ENCODE data around the gene VPS26C. TPM values are rescaled to one million over a fixed set of nuclear protein-coding genes. Genes with fewer than 3 reads are reported as not detected.
"Not testable (repeated sequence)": the region's sequence is repeated elsewhere in the genome, so short reads cannot be mapped to it uniquely, and the experiment has no call there.

The VPS26C gene
- total RNA-seq = 10 to 100 TPM; 35.0 to 43.6 TPM
- long read RNA-seq, transcript VPS26C-201 (8 exons, 3,256 nt) = major isoform, 32 of 54 reads
- long read RNA-seq, partial matches to known transcripts = 7 of 54 reads
- long read RNA-seq, other reads (novel, unspliced or antisense) = 11 of 54 reads

DNA sequence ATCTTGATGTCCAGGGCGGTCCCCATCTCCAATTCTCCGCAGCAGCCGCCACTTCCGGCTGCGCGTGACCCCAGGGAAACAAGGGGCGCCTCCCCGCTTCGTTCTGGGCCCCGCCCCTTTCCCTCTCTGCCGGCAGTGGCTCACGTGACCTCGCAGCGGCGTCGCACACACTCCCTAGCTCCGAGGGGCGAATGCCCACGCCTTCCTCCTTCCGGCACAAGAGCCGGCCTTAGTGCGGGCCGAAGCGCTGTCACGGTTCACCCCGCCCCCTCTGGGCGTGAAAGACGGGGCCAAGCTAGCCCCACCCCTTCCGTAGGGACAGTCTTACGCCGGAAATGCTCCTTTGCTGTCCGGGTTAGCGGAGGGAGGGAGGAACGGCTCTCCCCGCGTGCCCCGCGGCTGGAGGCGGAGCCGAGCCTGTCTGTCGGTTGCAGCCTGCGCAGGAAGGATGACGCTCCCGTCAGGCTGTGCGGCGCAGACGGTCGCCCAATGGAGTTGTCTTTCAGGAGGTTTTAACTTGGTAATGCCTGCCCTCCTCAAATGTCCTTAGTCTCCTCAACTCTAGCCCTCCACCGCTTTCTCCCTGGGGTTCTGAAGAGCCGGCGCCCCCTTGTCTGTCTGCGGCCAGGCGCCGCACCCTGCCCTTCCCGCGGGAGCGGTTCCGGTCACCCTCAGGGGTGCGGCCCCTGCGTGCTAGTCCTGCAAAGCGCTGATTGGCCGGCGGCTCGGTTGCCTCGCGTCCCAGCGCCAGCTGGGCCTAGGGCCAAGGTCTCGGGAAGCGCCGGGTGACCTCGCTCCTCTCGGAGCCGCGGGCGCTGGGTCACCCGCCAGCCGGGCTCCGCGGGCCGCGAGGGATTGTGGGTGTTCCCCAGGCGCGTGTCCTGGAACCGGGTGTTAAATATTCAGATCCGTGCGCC is at the start of gene VPS26C:
Gene VPS26C, minus strand, starts transcription at position 66 of the 917 bp plus-strand sequence. Its CDS starts 40 bp downstream, at position 26.
- DNase-seq (peak; percentile 99), ATAC-seq (peak; percentile 95 to 97)
- intact Hi-C loops (cut with DNase I) = loop anchor here (2.0 to 10.0 kb wide), 3 partner anchors 71 to 99 kb away; partner anchors contain the start of gene DYRK1A (in 2 of the 2)

GRCh38 chr21:37316072-37316471 is 48.9 kb upstream of the VPS26C start:
- intact Hi-C loops (cut with DNase I) = not testable (repeated sequence)

DNA sequence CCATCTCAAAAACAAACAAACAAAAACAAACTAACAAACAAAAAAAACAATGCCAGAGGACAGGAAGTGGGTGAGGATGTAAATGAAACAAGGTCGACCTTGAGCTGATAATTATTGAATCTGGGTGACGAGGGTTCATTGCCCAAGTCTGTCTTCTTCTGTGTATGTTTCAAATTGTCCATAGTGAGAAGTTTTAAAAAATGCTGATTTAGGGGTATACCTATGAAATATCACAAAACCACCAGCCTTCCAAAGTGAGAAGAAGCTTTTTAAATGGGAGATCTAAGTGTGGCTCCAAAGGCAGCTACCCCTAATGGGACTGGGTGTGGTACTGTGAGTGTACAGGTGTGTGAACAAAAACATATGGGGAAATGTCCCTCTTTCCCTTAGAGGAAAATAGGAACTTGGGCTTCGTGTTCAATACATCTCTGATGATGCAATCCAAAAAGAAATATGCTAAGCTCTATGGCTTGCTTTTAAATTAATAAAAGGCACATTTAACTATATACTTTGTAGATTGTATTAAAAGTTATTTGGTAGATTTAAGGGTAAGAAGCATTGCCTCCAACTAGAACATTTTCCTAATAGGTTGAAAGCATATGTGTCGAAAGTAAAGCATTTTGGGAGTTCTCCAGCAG is 33.1 kb upstream of the VPS26C start:
- intact Hi-C loops (cut with DNase I) = no loop called here
- ATAC-seq (no peak), DNase-seq (no peak)

More at GRCh38 chr21:37316072-37316471, 48.9 kb upstream of the VPS26C start:
- not testable (repeated sequence) for DNase-seq, ATAC-seq

- intact Hi-C loops (cut with DNase I) = no loop called here
- no peak for ATAC-seq
Observed at GRCh38 chr21:37297364-37297763, 30.2 kb upstream of the VPS26C start.

DNA sequence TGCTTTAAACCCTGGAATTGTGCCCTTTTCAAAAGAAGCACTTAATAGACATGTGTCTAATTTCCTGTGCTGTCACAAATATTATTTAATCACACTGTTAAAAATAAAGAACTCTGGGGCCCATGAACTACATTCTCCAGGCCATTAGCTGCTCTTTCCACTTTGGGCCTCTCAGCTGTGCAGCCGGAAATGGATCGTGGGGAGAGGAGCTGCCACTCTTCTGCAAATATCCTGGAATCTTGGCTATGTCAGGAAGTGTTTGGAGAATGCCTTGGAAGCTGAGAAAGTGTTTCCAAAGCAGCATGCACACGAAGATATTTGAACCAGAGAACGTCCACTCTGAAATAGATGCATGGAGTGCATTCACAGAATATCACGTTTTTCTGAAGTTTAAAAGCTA is 27.5 kb upstream of the VPS26C start:
- intact Hi-C loops (cut with DNase I) = no loop called here
- no peak for DNase-seq
- peak in 1 of 2 donors; percentile 44 for ATAC-seq

More at GRCh38 chr21:37297364-37297763, 30.2 kb upstream of the VPS26C start:
- DNase-seq = no peak

DNA sequence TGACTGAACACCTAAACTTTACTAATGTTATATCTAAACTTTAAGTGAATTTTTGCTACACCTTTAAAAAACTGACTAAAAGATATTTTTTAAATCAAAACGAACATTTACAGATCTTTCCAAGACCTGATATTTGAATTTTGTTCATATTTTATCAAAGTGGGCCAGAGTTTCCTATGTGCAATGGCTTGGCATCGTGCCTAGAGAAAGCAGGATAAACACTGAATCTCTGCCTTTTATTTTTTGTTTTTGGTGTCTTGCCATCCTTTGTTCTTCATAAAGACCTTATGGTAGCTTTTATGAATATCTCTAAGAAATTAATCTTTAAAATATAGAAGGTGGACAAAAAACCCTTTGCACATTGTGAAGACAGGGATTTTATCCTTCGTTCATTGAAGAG is 25.8 kb upstream of the VPS26C start:
- intact Hi-C loops (cut with DNase I) = no loop called here
- ATAC-seq (no peak), DNase-seq (no peak)

DNA sequence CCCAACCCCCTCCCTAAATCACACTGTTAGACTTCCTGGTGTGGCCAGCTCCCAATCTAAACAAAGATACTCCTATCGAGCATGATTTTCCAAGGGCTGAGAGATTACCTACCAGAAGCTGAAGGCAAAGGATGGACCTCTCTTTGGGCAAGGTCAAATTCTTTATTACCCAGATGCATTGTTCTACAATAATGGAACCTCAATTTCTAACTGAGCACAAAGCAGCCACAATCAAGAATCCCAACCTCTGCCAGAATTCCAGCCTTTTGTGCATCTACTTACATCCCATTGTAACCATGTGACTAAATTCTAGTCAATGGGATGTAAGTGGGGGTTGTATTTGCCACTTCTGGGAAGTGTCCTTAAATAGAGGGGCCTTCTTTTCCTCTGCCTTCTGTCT is 24.9 kb upstream of the VPS26C start:
- DNase-seq = no peak
- intact Hi-C loops (cut with DNase I) = no loop called here
- ATAC-seq = no peak

DNA sequence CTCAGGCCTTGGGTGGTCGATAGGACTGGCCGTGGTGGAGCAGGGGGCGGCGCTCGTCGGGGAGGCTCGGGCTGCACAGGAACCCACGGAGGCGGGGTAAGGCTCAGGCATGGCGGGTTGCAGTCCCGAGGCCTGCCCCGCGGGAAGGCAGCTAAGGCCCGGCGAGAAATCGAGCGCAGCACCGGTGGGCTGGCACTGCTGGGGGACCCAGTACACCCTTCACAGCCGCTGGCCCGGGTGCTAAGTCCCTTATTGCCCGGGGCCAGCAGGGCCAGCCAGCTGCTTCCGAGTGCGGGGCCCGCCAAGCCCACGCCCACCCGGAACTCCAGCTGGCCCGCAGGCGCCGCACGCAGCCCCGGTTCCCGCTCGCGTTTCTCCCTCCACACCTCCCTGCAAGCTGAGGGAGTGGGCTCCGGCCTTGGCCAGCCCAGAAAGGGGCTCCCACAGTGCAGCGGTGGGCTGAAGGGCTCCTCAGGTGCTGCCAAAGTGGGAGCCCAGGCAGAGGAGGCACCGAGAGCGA is 16.1 kb upstream of the VPS26C start:
- ATAC-seq; intact Hi-C loops (cut with DNase I); DNase-seq: not testable (repeated sequence)

GRCh38 chr21:37282602-37283001 is 15.5 kb upstream of the VPS26C start:
- DNase-seq = peak; percentile 31
- ATAC-seq; intact Hi-C loops (cut with DNase I): not testable (repeated sequence)

- DNase-seq (no peak), ATAC-seq (no peak)
- intact Hi-C loops (cut with DNase I) = no loop called here
Observed at GRCh38 chr21:37281993-37282392, 14.9 kb upstream of the VPS26C start.

- DNase-seq = no peak
- intact Hi-C loops (cut with DNase I) = no loop called here
- ATAC-seq = no peak
Observed at GRCh38 chr21:37281579-37281978, 14.4 kb upstream of the VPS26C start.

DNA sequence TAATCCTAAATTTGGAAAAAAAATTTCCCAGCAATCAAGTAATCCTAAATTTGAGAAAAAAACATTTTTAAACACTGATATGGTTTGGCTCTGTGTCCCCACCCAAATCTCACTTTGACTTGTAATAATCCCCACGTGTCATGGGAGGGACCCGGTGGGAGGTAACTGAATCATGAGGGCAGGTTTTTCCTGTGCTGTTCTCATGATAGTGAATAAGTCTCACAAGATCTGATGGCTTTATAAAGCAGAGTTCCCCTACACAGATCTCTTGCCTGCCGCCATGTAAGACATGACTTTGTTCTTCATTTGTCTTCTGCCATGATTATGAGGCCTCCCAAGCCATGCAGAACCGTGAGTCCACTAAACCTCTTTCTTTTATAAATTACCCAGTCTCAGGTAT is 12.1 kb upstream of the VPS26C start:
- DNase-seq; intact Hi-C loops (cut with DNase I); ATAC-seq: not testable (repeated sequence)

DNA sequence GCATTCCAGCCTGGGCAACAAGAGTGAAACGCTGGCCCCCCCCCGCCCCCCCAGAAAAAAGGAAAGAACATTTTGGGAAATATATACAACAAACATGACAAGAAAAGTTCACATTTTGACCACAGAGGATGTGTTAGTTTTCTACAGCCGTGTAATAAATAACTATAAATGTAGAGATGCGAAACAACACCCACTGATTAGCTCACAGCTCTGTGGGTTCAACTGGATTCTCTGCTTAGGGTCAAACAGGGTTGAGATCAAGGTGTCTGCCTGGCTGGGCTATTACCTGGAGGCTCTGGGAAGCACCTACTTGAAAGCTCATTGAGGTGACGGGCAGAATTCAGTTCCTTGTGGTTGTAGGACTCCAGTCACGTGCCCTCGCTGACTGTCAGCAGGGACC is 11.1 kb upstream of the VPS26C start:
- DNase-seq = no peak
- ATAC-seq = no peak
- intact Hi-C loops (cut with DNase I) = no loop called here

DNA sequence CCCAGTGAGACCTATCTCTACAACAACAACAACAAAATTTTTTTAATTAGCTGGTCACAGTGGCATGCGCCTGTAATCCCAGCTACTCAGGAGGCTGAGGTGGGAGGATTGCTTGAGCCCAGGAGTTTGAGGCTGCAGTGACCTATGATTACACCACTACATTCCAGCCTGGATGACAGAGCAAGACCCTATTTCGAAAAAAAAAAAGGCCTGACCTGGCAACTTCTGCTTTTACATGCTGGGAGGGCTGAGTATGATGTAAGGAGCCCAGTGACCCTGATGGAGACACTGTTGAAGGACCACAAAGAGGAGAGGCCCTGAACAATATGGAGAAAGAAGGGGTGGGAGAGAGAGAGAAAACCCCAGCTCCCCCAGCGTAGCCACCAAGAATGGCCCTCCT is 9.2 kb upstream of the VPS26C start:
- DNase-seq = no peak
- intact Hi-C loops (cut with DNase I) = no loop called here
- ATAC-seq = no peak

- no peak for ATAC-seq
- DNase-seq = no peak
- intact Hi-C loops (cut with DNase I) = no loop called here
Observed at GRCh38 chr21:37273911-37274690, 7.0 kb upstream of the VPS26C start.

DNA sequence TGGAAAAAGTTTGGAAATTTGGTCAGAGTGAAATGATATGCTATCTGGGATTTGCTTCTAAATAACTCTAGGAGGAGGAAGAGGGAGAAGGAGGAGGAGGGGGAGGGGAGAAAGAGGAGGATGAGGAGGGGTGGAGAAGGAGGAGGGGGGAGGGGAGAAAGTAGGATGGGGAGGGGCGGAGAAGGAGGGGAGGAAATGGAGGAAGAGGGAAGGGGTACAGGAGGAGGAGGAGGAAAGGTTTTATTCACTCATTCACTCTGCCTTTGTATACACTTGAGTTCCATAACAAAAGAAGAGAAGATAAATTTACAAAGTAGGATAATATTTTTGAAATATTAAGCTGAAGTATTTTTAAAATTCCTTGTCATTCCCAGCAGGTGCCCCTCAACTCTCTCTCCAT is 6.3 kb upstream of the VPS26C start:
- ATAC-seq = no peak
- no peak for DNase-seq
- intact Hi-C loops (cut with DNase I) = no loop called here

DNA sequence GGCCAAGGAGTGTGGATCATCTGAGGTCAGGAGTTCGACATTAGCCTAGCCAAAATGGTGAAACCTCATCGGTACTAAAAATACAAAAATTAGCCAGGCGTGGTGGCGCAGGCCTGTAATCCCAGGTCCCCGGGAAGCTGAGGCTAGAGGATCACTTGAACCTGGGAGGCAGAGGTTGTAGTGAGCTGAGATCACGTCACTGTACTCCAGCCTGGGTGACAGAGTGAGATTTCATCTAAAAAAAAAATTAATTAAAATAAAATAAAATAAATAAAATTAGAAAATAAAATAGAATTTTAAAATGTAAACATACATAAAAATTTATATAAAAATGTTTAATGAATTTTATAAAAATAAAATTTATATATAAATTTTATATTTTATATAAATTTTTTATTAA is 5.8 kb upstream of the VPS26C start:
- ATAC-seq (no peak), DNase-seq (no peak)
- intact Hi-C loops (cut with DNase I) = no loop called here

DNA sequence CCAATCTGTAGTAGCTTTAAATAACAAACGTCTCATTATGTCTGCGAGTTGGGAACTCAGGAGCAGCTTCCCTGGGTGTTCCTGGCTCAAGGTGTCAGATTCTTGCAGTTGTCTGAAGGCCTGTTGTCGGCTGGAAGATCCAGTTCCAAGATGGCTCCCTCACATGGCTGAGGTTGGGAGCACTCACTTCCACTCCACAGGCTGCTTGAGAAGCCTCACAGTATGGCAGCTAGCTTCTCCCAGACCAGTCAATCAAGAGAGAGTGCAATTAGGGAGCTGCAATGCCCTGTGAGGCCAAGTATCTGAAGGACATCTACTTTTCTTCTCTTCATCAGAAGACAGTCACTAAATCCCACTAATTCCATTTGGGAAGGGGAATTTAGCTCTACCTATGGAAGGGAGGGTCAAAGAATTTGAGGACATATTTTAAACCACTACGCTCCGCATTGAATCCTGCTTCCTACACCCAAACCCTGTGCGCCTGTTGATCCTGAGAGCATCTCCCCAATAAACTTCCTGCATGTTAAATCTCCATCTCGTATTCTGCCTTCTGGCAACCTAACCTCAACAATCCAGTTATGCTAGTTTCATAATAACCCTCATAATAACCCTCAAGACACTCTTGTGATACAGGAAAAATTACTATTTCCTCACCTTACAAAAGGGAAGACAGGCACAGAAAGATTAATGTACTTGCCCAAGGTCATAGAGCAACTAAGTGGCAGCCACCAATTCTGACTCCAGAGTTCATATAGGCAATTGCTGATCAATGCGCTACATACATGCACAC is 3.6 kb upstream of the VPS26C start:
- intact Hi-C loops (cut with DNase I) = no loop called here
- ATAC-seq (no peak), DNase-seq (no peak)
